Panc1 (cell line): Measurements from ENCODE around the gene SLC22A3. TPM values are rescaled to one million over a fixed set of nuclear protein-coding genes. Genes with fewer than 3 reads are reported as not detected.
"Not testable (repeated sequence)": the region's sequence is repeated elsewhere in the genome, so short reads cannot be mapped to it uniquely, and the experiment has no call there.

Experiments used
- ATAC-seq: fragments of 200-7000 bp; cut with Tn5 transposase; 2 replicates; pipeline ENCODE4 v1.9.1; 2020; ENCODE audit warnings: mild to moderate bottlenecking, moderate library complexity
- BruUV-seq: library from RNA; stranded (reverse); fragments of 400-500 nt; replicated peaks from 2 replicates; lab custom pipeline; 2021; lab: Mats Ljungman, UMichigan
- CTCF ChIA-PET: fragments of 300-600 bp; sonication (Branson Sonifier 250); formaldehyde crosslinking; loops from one replicate; lab custom pipeline; 2022; ENCODE audit warnings: antibody characterized with exemption; lab: Charles Lee
- POLR2A ChIA-PET: fragments of 300-600 bp; sonication (Branson Sonifier 250); formaldehyde crosslinking; loops from one replicate; lab custom pipeline; 2022; ENCODE audit warnings: antibody characterized with exemption; lab: Charles Lee
- DNase-seq: peaks from one replicate; pipeline ENCODE4 v3.0.0-alpha.2; 2010; ENCODE audit warnings: low read depth, low spot score
- H3K27ac ChIP-seq: 2 replicates; pipeline ENCODE4 v1.5.1; 2011; ENCODE audit warnings: mild to moderate bottlenecking, low read length, inconsistent platforms
- H3K27me3 ChIP-seq: fragments of 200-500 bp; sonication (Bioruptor generic); 2 replicates; pipeline ENCODE4 v1.6.0; 2014; ENCODE audit warnings: low read length, inconsistent platforms; ENCODE audit not compliant: control insufficient read depth, insufficient read depth
- H3K36me3 ChIP-seq: fragments of 200-500 bp; sonication (Bioruptor generic); 2 replicates; pipeline ENCODE4 v1.5.1; 2014; ENCODE audit warnings: inconsistent platforms, mild to moderate bottlenecking, low read length, moderate library complexity; ENCODE audit not compliant: control insufficient read depth, insufficient read depth
- H3K4me1 ChIP-seq: 2 replicates; pipeline ENCODE4 v1.5.1; 2011; ENCODE audit warnings: inconsistent platforms, mild to moderate bottlenecking, low read length, moderate library complexity; ENCODE audit not compliant: control insufficient read depth, insufficient read depth
- H3K4me3 ChIP-seq, 2 experiments: 2 replicates each; pipeline ENCODE4 v1.5.1; 2011 to 2012; ENCODE audit warnings: low read depth in 2 of 2, low read length in 2 of 2, mild to moderate bottlenecking in 2 of 2, inconsistent platforms in 1 of 2, moderate library complexity in 1 of 2
- H3K9me3 ChIP-seq: fragments of 200-500 bp; sonication (Bioruptor generic); 2 replicates; pipeline ENCODE4 v1.5.1; 2014; ENCODE audit warnings: low read depth, mild to moderate bottlenecking, inconsistent platforms, low read length, moderate library complexity; ENCODE audit not compliant: control insufficient read depth, insufficient read depth
- CTCF ChIP-seq: fragments of 450-650 bp; IDR thresholded peaks from 2 replicates; pipeline ENCODE4 v1.5.1; 2017; ENCODE audit warnings: mild to moderate bottlenecking
- POLR2AphosphoS5 ChIP-seq: IDR thresholded peaks from 2 replicates; pipeline ENCODE4 v1.6.1; 2012; ENCODE audit warnings: mild to moderate bottlenecking, low read depth, low read length, moderate library complexity
- SIN3A ChIP-seq: IDR thresholded peaks from 2 replicates; pipeline ENCODE4 v1.6.1; 2012; ENCODE audit warnings: low read depth, mild to moderate bottlenecking, low read length, moderate library complexity, borderline replicate concordance; ENCODE audit not compliant: insufficient read depth
- TCF7L2 ChIP-seq: IDR thresholded peaks from 2 replicates; pipeline ENCODE4 v1.6.1; 2011; ENCODE audit warnings: mild to moderate bottlenecking, low read depth, low read length, inconsistent platforms
- in situ Hi-C: cut with HindIII; loops from 2 replicates; pipeline ENCODE4 v1.10.0; 2016; ENCODE audit warnings: low sequenced_read_pairs, low pct_unique_long_range_greater_than_20kb
- intact Hi-C: fragments of 100-400 bp; cut with micrococcal nuclease; formaldehyde crosslinking; loops from one replicate; pipeline ENCODE4 v1.10.0; 2022; ENCODE audit not compliant: unreplicated experiment
- total RNA-seq: library from RNA; stranded (reverse); gene quantifications from one replicate; pipeline ENCODE4 v1.2.1, GENCODE V29; 2021; ENCODE audit not compliant: unreplicated experiment
- TF ChIP-seq, protein P1 (sequence below), 2 experiments: IDR thresholded peaks; 2 replicates each; pipeline ENCODE4 v1.6.1; 2011 to 2012; ENCODE audit warnings: low read depth in 2 of 2, control low read depth in 1 of 2, low read length in 1 of 2, mild to moderate bottlenecking in 1 of 2, moderate library complexity in 1 of 2; ENCODE audit not compliant: insufficient read depth in 1 of 2

SLC22A3 gene
- total RNA-seq, 1 experiment from 2014 or later: not detected

DNA sequence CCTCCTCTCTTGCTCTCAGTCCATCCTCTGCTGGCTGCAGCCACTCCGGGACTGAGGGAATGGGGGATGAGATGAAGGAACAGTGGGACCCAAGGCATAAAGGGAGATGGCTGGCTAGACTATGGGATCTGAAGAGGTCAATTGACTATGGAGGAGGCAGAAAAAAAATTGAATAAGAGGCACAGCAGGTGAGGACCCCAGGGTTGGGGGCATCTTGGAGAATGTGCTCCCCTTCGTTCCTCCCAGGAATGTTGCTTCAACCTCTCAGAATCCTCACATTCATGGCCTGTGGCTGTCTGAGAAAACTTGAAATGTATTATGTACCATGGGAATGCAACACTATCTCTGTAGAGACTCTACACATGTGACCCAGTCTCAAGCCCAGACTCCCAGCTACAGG lies 121.0 kb downstream of the SLC22A3 start:
- CTCF ChIA-PET: no interaction called here
- in situ Hi-C loops (no loop called here), intact Hi-C loops (no loop called here)
- DNase-seq: no peak
- Histone ChIP-seq H3K27ac (no peak overlapping the region), H3K4me1 (no peaks in the 10 kb centered on the region), H3K27me3 (no peaks in the 10 kb centered on the region), H3K9me3 (no peaks in the 10 kb centered on the region), H3K36me3 (no peaks in the 10 kb centered on the region; the same call in 1 of the 2 replicates), H3K4me3 (no peak overlapping the region)
- ATAC-seq: no peak
- POLR2A ChIA-PET: no interaction called here
- TF ChIP-seq SIN3A: no peak
- no peak for TF ChIP-seq POLR2AphosphoS5
- TF ChIP-seq TCF7L2: no peak
- TF ChIP-seq, protein P1, sequence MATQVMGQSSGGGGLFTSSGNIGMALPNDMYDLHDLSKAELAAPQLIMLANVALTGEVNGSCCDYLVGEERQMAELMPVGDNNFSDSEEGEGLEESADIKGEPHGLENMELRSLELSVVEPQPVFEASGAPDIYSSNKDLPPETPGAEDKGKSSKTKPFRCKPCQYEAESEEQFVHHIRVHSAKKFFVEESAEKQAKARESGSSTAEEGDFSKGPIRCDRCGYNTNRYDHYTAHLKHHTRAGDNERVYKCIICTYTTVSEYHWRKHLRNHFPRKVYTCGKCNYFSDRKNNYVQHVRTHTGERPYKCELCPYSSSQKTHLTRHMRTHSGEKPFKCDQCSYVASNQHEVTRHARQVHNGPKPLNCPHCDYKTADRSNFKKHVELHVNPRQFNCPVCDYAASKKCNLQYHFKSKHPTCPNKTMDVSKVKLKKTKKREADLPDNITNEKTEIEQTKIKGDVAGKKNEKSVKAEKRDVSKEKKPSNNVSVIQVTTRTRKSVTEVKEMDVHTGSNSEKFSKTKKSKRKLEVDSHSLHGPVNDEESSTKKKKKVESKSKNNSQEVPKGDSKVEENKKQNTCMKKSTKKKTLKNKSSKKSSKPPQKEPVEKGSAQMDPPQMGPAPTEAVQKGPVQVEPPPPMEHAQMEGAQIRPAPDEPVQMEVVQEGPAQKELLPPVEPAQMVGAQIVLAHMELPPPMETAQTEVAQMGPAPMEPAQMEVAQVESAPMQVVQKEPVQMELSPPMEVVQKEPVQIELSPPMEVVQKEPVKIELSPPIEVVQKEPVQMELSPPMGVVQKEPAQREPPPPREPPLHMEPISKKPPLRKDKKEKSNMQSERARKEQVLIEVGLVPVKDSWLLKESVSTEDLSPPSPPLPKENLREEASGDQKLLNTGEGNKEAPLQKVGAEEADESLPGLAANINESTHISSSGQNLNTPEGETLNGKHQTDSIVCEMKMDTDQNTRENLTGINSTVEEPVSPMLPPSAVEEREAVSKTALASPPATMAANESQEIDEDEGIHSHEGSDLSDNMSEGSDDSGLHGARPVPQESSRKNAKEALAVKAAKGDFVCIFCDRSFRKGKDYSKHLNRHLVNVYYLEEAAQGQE (IDR thresholded peaks at IDR 0.05; ENCODE audit: insufficient read depth in 1 of 2, low read depth in 2 of 2, low read length in 1 of 2): no peak
- TF ChIP-seq CTCF: no peak
- BruUV-seq: no TSS peak

DNA sequence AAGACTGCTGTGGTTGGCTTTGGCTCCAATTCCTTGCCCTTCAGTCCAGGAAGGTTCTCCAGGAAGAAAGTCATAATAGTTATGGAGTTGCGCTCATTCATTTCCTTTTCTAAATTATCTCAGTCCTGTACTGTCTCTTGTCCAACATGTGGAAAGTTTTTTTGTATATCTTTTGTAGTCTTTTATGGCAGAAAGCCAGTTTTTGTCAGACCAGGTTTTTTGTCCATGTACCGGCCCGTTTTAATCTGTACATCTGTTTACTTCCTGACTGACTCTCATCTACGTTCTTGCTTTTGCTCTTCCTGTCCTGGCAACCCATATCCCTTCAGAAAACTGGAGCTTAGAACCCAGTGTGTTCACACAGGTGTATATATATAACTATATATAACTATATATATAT lies 127.9 kb downstream of the SLC22A3 start:
- H3K4me3 ChIP-seq, BruUV-seq, H3K4me1 ChIP-seq, H3K36me3 ChIP-seq, in situ Hi-C loops, ATAC-seq, CTCF ChIA-PET, H3K9me3 ChIP-seq, intact Hi-C loops, H3K27me3 ChIP-seq, DNase-seq, POLR2A ChIA-PET, H3K27ac ChIP-seq: not testable (repeated sequence)

DNA sequence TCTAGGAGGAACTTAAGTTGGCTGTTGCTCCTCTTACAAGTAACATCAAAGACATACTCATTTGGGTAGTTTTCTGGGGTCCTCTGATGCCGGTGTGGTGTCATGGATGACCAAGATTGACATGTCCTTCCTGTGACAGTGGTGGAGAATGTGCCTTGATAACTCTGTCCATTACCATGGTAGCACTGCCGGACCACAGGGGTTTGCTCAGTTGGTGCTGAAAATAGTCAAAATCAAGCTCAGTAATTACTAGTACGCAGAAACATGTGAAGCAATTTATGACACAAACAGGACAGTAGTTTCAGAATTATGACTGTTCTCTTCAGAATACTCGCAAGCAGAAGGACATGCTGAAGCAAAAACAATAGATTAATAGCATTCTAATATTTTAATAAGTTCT lies 128.9 kb downstream of the SLC22A3 start:
- H3K27me3 ChIP-seq, BruUV-seq, H3K4me1 ChIP-seq, POLR2A ChIA-PET, DNase-seq, H3K27ac ChIP-seq, H3K36me3 ChIP-seq, in situ Hi-C loops, intact Hi-C loops, ATAC-seq, H3K9me3 ChIP-seq, CTCF ChIA-PET, H3K4me3 ChIP-seq: not testable (repeated sequence)
